ENCODE data around the gene CD80.

GRCh38 chr3:119507404-119507803, 52.0 kb downstream of the CD80 start:
- TF ChIP-seq CTCF (IDR thresholded peaks at IDR 0.05; ENCODE audit: low read depth, low read length), result no peak
- no peak for TF ChIP-seq EZH2phosphoT487 (IDR thresholded peaks at IDR 0.05; ENCODE audit: low read depth)

Data from OCI-LY3 (cell line).